ENCODE data around the gene SHROOM3.
"Not testable (repeated sequence)": the region's sequence is repeated elsewhere in the genome, so short reads cannot be mapped to it uniquely, and the experiment has no call there.

The SHROOM3 gene

DNA sequence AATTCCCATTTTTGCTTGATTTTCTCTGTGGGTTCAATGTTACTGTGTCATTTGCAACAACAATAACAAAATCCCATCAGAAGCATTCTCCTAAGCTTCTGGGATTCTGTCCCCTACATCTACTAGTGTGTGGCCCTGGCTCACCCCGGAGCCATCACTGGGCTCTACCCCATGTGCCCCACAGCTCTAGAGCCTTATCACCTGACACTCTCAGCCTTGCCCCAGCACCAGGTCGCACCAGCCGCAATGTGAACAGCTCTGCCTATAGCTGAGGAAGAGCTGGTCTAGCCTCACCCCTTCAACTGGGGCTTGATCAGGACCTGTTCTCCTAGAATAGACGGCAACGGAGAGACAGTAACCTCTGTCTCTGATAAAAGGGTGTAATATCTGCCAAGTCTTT, 161.7 kb downstream of the SHROOM3 start:
- no peak for DNase-seq

- no peak for DNase-seq
These were observed 162.5 kb downstream of the SHROOM3 start for GRCh38 chr4:76597423-76597979.

DNA sequence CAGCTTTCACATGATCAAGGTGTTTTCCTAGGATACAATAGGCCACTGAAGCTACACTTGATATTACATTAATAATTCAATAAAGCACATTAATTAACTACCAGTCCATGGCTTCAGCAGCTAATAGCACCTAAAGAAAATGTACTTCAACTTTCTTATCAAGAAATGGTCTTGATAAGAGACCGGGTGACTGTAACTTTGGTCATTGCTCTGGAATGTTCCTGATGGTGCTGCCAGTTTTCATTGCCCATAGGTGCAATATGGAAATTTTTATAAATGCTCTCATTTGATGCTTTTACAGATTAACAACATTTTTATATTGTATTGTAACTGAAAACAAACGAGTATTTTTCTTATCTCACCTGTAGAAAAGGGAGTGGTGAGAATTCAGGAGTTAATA, 165.4 kb downstream of the SHROOM3 start:
- DNase-seq = no peak

DNA sequence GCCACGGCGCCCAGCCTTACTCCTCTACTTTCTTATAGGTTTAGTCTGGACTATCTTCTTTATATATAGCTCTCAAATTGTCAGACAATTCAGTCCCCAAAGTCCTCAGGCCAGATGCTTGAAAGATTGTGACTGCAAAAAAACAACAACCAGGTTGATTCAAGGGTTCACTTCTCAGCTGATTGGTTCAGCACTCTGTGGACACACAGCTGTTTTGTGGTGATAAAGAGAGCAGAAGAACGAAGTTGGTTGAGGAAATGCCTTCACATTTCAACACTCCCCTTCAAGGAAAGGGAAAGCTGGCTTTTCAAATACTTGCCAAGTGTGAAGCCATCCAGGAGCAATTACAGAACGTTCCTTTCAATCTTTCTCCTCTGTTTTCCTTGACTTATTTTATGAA, 166.8 kb downstream of the SHROOM3 start:
- DNase-seq = peak; percentile 65

DNA sequence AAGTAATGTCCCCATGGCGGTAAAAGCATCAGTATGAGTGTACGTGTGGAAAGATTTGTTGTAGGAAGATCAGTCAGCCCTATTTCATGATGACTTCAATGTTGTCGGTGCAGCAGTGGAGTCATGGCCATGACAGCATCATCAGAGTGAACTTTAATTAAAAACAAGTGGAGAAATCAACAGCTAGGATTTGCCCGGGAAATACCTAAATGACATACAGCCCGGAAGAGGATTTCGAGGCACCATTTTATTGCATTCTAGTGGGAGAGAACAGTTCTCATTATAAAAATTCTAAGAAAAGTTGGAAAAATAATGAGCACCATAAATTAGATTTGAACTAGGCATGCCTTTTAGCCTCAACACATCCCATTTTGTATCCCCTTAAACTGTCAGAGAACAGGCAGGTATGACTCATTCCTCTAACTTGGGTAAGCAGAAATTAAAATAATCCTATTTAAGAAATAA, 170.1 kb downstream of the SHROOM3 start:
- DNase-seq = peak; percentile 72

DNA sequence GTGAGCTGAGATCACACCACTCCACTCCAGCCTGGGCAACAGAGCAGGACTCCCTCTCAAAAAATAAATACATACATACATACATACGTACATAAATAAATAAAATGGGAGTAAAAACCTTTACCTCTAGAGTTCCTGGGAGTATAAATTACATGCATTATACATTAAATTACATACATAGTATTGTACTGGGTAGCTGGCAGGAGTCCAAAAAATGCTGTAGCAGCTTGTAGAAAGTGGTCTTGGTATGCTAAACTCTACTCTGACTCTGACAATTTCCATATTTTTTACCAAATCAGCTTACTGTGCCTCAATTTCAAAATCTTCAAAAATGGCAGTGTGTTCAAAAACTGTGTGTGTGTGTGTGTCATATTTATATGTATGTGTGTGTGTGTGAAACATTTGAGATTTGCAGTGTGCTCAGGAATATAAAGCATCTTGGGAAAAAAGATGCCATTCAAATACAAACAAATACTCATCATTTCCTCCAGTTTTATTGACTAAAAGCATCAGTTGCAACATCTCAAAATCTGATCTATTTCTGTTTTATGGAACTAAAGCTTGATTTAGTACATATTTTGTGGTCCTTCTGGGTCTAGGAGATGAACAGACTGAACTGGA, 171.7 kb downstream of the SHROOM3 start:
- DNase-seq = peak; percentile 67

- DNase-seq = peak; percentile 46
These were observed 172.3 kb downstream of the SHROOM3 start for GRCh38 chr4:76607266-76607799.

DNA sequence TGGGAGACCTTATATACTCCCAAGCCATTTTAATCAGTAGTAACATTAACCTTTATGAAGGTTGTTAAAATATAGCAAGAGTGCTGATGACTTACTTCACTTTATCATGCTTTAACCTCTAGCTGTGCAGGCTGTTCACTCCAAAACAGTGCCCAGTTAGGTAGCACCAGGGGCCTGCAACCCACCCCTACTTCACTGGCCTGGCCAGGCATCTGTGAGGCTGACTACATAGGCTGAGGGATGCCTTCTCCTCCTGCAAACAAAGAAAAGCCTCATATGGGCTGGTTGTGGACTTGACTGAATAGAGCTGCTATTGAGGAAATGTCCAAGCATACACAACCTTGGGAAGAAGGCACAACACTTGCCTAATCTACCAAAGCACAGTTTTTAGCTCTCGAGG, 172.8 kb downstream of the SHROOM3 start:
- no peak for DNase-seq

DNA sequence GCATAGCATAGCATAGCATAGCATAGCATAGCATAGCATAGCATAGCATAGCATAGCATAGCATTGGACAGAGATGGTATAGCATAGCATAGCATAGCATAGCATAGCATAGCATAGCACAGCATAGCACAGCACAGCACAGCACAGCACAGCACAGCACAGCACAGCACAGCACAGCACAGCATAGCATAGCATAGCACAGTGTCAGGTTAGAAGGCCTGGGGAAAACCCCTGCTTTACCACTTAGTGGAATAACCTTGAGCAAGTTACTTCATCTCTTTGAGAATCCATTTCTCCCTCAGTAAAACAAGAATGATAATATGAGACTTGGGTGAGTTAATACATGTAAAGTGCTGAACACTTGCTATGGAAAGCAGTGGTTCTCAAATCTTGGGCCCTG, 173.5 kb downstream of the SHROOM3 start:
- DNase-seq = not testable (repeated sequence)

DNA sequence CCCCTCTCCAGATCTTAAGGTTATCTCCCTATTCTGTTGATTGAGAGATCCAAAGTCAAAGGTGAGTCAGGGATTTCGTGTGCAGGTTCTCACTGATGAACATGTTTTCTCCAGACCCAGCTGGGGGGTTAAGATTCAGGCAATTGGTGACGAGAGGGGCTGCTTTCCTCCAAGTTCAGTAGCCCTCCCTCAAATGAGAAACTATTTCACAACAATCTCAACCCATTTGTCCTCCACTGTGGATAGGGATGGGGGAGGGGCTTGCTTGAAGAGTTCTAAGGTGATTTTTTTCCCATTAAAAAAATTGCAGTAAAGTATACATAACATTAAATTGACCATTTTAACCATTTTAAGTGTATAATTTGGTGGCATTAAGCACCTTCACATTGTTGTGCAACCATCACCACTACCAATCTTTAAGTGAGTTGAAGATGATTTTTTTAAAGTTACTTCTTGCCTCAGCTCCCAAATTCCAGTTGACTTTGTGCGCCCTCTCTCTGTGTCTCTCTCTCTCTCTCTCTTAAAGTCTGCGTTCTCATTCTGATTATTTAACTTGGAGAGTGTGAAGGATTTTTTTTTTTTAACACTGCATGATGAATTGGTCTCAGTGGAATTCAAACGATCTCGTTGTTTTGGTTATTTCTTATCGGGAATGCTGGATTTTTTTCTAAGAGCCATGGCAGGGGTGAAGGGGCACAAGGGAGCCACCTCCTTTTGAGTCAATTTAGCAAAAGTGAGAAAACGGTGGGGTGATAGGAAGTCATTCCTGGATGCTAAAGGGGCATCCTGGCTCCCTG, 175.9 kb downstream of the SHROOM3 start:
- DNase-seq = peak; percentile 48

- DNase-seq = no peak
These were observed 176.7 kb downstream of the SHROOM3 start for GRCh38 chr4:76611616-76612207.

- peak; percentile 81 for DNase-seq
These were observed 179.6 kb downstream of the SHROOM3 start for GRCh38 chr4:76614589-76614988.

- DNase-seq = no peak
These were observed 181.0 kb downstream of the SHROOM3 start for GRCh38 chr4:76615999-76616398.

- DNase-seq = no peak
These were observed 181.5 kb downstream of the SHROOM3 start for GRCh38 chr4:76616526-76616925.

- DNase-seq = no peak
These were observed 185.9 kb downstream of the SHROOM3 start for GRCh38 chr4:76620723-76621468.

- no peak for DNase-seq
These were observed 187.1 kb downstream of the SHROOM3 start for GRCh38 chr4:76622126-76622525.

- DNase-seq = no peak
These were observed 187.7 kb downstream of the SHROOM3 start for GRCh38 chr4:76622717-76623116.

GRCh38 chr4:76623217-76624045, 188.4 kb downstream of the SHROOM3 start:
- DNase-seq = peak; percentile 36

GRCh38 chr4:76624241-76624681, 189.2 kb downstream of the SHROOM3 start:
- DNase-seq = peak; percentile 95

DNA sequence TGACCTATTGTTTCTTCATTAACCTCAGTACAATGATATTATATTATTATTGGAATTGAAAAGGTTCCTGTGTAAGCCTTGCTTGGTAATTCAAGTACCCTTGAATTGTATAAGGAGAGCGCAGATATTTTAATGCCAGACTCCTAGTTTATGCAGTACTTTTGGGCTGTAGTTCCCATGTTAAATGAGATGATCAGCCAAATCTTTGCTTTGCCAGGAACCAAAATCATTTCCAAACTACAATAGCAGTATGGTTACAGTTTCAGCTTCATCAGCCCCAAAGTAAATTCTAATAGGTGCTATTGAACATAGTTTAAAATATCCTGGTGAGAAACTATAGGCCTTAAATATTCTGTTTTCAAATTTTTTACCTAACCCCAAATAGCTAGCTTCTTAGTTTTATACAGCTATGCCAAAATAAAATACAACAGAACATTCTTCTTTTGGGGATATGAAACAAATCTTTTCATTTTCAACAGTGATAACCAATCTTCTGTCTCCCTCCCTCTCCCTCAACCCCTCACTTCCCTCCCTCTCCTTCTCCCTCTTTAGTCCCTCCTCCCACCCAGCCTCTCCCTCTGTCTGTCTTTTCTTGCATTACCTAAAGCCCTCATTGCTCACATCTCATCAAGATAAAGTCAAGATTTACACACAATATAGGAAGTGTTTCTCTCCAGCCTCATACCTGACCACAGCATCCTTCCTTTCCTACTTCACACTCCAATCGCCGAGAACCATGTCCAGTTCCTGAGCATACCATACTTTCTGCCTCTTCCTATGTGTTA, 190.1 kb downstream of the SHROOM3 start:
- DNase-seq = no peak
